Activated gamma-delta T cell treated with anti-CD3 and anti-CD28 coated beads, Interleukin-2, amount 50 U/mL, for 16 hours (primary cell): ENCODE measurements around the gene EEA1.
A peak's percentile ranks its signal among the peaks of the same experiment; 100 is the strongest.

Experiments used
- DNase-seq: peaks from one replicate; pipeline ENCODE4 v3.0.0-alpha.2; 2020; ENCODE audit warnings: low read depth

The EEA1 gene

DNA sequence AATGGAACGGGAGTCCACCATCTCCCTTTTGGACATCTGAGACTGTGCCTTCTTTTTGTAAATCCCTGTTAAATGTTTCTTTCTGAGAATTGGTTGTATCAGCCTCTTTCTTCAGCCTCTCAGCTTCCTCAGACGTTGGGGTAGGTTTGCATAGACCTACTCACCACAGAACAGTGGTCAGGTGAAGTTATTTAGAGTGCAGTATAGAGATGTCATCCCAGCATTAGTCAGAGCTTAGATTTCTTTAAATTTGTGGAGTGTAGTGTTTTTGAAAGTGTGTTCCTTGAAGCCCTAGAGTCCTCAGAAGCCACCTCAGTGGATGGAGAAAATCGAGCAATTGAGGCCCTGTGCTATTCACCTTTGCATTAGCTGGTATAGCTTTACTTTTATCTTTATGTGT, 8.9 kb upstream of the EEA1 start:
- no peak for DNase-seq

DNA sequence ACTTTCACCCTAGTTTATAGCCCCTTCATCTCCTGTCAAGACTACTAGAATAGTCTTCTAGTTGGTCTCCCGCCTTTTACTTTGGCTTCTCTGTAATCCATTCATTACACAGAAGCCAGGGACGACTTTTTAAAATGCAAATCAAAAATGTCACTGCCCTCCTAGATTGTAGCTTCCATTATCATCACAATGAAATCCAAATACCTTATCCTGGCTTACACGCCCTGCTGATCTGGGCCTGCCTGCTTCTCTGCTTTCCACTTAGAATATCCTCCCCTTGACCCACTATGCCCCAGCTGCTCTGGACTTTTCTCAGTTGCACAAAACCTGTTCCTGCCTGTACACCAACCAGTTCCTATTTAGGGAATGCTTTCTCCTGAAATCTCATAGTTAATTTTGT, 4.5 kb upstream of the EEA1 start:
- no peak for DNase-seq

DNA sequence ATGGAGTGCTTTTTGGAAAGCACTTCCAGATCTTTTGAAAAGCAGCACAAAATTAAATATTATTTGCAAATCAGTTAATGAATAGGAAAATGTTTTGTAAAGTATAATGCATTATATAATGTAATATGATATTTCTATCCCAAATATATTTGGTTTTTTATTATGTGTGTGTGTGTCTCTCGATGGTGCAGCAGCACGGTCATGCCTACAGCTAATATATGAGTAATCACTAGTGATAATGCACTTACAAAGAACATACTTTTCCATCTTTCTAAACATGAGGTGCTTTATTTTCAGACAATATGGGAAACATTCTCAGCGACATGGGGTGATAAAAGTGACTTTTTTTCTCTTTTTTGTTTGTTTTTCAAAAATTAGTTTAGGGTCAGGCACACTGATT, 1.3 kb upstream of the EEA1 start:
- DNase-seq, result no peak

DNA sequence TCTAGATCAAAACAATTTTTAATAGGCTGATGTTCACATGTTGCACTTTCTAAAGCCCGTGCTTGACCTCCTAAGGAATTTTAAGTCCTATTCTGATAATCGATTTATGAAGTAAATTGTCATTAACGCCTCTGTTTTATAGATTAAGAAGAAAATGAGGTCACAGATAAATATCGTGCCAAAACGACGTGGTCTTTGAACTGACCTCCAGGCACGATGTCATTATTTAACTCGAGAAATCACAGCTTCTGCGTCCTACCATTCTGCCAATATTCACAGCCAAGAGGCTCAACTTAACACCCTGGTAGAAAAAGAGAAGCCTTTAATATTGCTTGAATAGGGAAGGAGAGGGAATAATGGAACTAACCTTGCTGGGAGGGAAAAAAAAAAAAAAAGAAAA, 888 bp upstream of the EEA1 start:
- no peak for DNase-seq

DNA sequence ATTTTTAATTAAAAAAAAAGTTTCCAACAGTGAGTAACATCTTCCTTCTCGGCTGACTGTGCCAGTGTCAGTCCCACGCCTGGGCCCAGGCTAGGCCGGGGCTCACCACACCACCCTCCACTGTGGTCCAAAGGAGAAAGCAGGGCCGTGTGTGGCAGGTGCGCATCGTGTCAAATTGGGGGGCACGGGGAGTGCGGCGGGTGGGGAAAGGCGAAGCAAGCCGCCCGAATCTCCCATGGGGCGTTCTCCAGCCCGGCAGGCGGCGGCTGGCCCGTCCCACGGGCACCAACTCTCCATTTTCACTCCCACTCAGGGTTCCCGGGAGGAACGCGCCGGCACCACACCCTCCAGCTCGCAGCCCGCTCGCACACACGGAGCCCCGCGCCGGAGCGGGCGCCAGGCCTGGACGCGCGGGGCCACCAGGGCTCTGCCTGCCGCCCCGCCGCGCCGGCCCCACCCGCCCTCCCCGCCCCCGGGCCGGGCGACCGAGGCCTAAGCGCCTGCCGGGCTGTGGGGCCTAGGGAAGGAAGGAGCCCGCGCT, 604 bp downstream of the EEA1 start:
- DNase-seq, result peak; percentile 38

DNA sequence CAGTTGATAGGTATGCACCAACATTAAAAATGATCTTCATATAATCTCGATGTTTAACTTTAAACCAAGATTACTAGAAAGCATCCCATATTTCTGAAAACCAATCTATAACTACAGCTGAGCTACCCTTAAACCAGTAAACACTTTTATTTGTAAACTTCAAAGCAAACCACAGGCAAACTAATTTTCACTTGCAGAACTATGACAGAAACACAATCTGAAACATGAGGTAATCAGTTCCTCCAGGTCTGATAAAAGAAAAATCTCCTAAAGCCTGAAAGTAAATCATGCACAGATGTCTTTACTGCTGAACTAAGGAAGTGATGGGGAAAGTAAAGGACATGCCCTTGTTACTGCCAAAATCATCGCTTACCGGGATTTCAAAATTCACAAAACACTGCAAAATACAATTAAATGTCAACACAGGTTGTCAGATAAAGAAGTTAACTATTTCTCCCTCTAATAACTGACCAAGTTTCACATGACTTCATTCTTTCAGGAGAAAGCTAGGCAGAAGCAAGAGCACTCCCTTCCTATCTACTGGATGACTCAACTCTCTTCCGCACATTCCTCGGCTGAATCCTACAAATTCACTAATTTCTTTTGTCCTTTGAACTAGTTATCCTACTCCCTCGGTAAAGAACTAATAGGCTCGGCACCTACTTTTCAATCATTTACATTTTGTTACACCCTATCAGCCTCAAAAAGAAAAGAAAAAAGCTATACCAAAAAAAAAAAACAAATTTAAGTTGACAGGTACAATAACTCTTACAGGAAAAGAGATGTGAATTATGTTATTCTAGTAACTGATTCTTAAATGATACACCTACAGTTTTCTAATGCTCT, 1.4 kb downstream of the EEA1 start:
- DNase-seq, result no peak

DNA sequence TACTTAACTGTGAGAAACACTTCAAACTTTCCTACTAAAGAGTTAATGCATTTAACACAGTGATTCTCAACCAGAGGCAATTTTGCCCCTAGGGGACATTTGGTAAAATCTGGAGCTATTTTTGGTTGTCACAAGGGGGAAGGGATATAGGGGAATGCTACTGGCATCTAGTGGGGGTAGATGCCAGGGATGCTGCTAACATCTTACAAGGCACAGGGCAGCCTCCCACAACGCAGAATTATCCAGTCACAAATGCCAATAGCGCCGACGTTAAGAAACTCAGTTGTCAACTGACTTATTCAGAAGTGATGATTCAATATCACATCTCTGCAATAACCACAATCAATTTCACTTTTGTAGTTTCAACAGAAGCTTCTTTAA, 2.0 kb downstream of the EEA1 start:
- DNase-seq, result peak; percentile 28

DNA sequence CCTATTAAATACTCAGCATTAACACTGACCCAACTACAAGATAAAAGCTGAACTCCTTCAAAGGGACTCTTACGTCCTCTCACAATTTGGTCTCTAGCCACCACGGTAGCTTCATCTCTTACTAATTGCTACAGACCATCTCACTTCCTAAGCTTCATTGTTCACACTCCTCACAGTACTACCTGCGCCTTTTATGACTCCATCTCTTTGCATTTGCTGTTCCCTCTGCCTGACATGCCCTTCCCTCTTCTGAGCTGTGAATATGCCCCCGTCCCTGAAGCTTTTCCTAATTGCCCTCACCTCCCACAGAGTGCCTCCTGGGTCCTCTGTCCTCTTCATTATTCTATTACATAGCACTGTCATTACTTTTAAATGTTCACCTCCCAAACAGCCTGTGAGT, 2.5 kb downstream of the EEA1 start:
- no peak for DNase-seq

DNA sequence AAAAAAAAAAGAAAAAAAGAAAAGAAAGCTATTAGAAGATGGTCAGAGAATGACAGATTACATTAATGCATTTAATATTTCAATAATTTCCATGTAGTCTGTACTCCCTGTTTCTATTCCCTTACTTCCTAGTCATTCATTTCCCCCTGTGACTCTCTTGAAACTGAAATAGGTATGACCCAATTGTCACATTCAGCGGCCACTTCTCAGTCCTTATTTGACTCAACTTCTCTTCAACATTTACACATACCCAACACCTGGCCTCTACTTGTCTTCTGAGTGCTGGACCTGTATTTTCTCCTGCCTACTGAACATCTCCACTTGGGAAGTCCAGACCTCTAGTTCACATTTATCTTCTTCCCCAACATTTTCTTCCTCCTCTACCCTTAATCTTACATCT, 7.2 kb downstream of the EEA1 start:
- DNase-seq, result no peak

DNA sequence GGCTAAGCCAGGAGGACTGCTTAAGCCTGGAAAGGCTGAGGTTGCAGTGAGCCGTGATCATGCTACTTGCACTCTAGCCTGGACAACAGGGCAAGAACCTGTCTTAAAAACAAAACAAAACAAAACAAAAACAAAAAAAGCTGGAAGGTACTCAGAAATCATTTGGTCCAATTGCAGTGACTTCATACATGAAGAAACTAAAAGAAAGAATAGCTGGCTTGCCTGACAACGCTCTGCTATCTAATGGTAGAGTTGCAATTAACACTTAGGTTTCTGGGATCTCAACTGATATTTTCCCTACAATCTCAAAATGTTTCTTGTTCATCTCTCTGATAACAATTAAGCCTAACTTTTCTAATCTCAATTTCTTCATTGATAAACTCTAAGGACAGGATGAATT, 13.7 kb downstream of the EEA1 start:
- no peak for DNase-seq

DNA sequence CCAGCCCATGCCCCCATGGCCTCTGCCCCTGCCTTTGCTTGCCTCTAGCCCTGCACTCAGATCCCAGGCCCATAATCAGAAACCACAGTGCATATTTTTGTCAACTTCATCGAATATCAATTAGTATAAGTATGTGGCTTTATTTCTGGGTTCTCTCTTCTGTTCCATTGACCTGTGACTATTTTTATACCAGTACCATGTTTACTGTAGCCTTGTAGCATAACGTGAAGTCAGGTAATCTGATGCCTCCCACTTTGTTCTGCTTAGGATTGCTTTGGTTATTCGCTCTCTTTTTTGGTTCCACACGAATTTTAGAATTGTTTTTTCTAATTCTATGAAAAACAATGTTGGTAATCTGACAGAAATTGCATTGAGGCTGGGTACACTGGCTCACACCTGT, 14.9 kb downstream of the EEA1 start:
- no peak for DNase-seq

DNA sequence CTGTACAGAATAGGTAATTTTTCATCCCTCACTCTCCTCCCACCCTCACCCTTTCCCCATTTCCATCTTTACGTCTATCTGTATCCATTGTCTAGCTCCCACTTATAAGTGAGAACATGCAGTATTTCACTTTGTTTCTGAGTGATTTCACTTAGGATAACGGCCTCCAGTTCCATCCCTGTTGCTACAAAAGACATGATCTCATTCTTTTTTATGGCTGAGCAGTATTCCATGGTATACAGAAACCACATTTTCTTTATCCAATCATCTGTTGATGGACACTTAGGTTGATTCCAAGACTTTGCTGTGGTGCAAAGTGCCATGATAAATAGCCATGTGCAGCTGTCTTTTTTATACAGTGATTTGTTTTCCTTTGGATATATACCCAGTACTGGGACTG, 16.4 kb downstream of the EEA1 start:
- no peak for DNase-seq

DNA sequence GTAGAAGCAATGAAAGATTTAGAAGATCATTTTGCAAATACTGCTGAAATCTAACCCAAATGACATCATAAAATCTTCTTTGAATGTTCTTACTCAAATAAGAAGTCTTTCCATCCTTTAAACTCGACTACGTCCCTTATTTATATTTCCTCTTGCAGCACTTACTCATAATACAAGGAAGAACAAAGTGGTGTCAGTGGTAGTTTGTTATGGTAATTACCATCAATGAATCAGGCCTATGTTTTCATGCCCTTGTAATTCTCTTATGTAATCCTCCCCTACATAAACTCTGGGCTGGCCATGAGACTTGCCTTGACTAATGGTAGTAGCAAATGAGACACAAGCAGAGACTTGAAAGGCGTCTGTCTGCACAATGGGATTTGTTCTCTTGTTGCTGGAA, 17.0 kb downstream of the EEA1 start:
- DNase-seq, result no peak

DNA sequence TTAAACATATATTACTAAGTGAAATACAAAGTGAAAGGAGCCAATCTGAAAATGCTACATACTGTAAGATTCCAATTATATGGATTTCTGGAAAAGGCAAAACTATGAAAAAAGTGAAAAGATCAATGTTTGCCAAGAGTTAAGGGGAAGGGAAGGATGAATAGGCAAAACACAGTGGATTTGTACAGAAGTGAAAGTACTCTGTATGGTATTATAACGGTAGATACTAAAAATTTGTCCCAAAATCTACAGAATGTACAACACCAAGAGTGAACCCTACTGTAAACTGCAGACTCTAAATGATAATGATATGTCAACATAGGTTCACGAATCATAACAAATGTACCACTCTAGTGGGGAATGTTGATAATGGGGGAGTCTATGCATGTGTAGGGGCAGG, 17.8 kb downstream of the EEA1 start:
- no peak for DNase-seq

DNA sequence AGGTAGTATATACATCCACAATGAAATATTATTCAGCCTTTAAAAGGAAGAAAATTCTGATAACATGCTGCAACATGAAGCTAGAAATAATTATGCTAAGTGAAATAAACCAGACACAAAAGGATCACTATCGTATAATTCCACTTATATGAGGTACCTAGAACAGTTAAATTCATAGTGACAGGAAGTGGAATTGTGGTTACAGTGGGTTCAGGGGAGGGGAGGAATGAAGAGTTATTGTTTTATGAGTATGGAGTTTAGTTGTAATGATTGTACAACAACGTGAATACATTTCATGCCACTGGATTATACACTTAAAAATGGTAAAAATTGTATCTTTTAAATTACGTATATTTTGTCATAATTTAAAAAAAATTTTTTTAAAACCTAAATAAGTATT, 21.0 kb downstream of the EEA1 start:
- DNase-seq, result no peak

DNA sequence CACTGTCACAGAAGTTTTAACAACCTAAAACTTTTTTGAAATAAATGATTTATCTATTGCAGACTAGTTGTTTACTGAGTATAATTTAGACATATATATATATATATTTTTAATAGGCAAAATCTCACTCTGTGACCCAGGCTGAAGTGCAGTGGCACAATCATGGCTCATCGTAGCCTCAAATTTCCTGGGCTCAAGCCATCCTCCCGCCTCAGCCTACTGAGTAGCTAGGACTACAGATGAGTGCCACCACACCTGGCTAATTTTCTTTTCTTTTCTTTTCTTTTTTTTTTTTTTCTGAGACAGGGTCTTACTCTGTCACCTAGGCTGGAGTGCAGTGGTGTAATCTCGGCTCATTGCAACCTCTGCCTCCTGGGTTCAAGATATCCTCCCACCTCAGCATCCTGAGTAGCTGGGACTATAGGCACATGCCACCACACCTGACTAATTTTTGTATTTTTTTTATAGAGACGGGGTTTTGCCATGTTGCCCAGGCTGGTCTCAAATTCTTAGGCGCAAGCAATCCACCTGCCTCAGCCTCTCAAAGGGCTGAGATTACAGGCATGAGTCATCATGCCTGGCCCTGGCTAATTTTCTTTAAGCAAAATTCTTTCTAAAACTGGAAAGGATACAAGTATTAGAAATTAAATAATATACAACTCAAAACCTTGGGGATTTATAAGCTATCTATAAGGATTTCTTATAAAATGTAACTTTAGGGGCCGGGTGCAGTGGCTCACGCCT, 23.1 kb downstream of the EEA1 start:
- no peak for DNase-seq

DNA sequence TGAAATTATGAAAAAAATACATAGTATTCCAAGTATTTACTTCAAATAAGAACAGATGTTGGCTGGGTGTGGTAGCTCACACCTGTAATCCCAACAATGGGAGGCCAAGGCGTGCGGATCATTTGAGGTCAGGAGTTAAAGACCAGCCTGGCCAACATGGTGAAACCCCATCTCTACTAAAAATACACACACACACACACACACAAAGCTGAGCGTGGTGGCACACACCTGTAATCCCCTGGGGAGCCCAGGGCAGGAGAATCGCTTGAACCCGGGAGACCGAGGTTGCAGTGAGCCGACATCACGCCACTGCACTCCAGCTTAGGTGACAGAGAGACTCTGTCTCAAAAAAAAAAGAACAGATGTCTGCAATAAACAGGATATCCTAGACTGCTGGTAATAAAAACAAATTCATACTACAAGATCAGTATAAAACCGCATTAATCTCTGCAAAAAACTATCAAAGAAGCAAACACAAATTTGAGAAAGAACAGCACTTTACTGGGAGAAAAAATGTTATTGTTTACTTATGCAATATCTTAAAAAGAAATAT, 23.8 kb downstream of the EEA1 start:
- no peak for DNase-seq

DNA sequence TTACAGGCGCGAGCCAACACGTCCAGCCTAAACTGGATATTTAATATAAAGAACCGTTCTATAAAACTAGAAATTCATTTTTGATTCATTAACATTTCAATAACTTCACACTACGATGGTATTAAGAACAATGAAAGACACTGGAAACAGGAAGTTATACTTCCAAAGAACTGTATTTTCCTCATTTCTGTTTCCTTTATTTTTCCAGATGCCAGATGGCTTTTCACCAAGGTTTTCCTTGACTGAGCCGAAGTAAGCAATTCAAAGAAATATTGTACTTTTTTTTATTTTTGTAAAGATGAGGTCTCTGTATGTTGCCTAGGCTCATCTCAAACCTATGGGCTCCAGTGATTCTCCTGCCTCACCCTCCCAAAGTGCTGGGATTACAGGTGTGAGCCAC, 28.2 kb downstream of the EEA1 start:
- no peak for DNase-seq

DNA sequence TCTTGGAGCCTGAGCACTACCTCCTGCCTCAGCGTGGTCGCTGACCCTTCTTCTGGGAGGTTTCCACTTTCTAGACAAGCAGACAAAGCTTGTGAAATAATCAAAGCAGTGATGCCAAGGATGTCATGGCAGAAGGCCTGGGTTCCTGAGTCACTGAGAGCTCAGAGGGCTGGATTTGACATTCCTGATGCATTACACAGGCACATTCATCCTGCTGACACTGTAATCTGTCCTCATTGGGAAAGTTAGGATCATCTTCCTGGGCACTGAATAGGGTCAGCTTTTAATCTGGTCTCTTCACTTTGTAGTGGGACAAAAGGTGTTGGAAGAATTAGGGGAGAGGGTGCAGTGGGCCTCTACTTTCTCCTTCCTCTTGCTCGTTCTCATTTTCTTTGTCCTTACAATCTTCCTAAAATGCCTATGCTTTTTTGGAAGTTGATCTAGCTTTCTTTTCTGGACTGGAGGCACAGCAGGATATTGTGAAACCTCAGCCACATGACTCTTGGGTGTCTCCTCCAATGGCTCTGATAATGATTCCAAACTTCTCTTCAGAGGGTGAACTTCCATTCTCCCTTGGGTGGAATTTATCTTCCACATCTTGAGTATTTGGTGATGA, 29.6 kb downstream of the EEA1 start:
- no peak for DNase-seq

DNA sequence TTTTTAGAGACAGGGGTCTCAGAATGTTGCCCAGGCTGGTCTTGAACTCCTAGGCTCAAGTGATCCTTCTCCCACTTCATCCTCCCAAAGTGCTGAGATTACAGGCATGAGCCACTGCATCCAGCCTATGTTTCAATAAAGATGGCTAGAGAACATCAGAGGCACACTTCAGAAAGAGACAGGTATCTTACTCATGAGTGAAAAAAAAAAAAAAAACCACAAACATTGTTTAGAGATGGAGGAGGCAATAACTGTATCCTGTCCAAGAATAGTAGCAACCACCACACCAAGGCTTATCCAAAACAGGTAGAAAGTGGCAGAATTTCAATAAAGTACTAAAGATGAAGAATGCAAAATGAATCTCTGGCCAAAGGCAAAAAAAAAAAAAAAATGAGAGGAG, 30.3 kb downstream of the EEA1 start:
- DNase-seq, result no peak

DNA sequence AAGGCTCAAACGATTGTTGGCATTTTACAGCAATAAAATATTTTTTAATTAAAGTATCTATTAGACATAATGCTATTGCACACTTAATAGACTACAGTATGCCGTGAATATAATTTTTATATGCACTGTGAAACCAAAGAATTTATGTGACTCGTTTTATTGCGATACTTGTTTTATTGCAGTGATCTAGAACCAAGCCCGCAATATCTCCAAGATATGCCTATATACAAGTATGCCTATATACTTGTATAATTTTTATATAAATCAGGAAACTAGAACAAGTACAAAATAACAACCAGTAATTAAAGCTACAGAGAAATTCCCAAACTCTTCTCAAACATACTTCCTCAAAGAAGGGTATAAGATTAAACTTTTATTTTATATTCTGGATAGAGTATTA, 31.3 kb downstream of the EEA1 start:
- no peak for DNase-seq

DNA sequence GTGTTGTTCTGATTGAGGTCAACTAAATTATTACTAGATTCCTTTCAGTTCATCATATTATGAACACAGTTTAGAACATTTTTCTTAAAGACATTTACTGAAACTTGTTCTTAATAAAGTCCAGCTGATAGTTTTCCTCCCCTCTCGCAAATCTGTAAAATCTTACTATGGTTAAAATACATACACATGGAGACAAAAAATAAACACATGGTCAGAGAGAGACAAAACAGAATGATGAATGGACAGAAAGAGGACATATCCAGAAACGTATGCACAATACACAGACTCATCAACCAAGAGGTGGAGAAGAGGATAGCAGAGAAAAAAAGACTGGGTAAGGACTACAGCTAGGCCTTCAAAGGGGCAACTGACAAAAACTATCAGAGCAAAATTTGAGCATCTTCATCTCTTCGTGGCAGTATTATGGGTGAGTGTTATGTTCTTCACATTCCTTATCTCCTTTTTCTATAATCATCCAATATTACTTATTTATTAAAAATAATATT, 38.4 kb downstream of the EEA1 start:
- DNase-seq, result no peak

DNA sequence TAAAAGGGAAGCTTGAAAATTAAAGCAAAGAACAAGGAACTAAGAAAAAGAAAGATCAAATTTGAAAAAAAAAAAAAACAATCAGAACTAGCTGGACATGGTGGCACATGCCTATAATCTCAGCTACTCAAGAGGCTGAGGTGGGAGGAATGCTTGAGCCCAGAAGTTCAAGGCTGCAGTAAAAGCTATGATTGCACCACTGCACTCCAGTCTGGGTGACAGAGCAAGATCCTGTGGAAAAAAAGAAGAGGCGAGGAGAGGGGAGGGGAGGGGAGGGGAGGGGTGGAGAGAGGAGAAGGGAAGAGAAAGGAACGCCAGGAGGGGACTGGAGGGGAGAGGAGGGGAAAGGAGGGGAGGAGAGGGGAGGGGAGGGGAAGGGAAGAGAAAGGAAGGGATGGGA, 43.0 kb downstream of the EEA1 start:
- no peak for DNase-seq
